Measurements from ENCODE around the gene ANKRD31. TPM values are rescaled to one million over a fixed set of nuclear protein-coding genes. Genes with fewer than 3 reads are reported as not detected.
A peak's percentile ranks its signal among the peaks of the same experiment; 100 is the strongest.
"Not testable (repeated sequence)": the region's sequence is repeated elsewhere in the genome, so short reads cannot be mapped to it uniquely, and the experiment has no call there.

ANKRD31 gene
- polyA plus RNA-seq, 1 experiment, result 0.02 TPM

DNA sequence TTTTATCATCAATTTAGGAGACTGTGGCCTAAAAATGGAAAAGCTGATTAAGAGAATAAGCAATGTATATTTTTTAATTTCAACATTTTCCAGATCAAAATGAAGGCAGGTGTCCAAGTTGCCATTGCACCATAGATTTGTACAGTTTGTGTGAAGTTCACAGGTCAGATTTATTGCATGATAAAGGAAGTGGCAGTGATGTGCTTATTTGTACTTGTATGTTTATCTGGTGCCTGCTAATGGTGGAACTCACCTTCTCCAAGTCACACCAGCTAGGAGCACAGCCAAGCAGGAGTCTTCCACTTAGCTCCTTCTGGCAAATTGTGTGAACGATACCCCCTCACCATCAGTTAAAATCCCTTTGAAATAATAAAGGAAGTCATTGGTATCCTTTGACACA lies 37.8 kb upstream of the ANKRD31 start:
- no peaks in the 10 kb centered on the region for H3K36me3 ChIP-seq (ENCODE audit: control insufficient read depth, insufficient read depth, low read length)
- ChIA-PET POLR2A (no interaction called here), CTCF (interaction anchor here (1.1 kb wide), 1 partner anchor 350 kb away, joined by 3 read pairs; no protein-coding TSS in a partner anchor)
- no peaks in the 10 kb centered on the region for H3K27me3 ChIP-seq (ENCODE audit: control insufficient read depth, insufficient read depth, low read length)
- no peak for DNase-seq (ENCODE audit: low read depth)
- TF ChIP-seq, protein P1, sequence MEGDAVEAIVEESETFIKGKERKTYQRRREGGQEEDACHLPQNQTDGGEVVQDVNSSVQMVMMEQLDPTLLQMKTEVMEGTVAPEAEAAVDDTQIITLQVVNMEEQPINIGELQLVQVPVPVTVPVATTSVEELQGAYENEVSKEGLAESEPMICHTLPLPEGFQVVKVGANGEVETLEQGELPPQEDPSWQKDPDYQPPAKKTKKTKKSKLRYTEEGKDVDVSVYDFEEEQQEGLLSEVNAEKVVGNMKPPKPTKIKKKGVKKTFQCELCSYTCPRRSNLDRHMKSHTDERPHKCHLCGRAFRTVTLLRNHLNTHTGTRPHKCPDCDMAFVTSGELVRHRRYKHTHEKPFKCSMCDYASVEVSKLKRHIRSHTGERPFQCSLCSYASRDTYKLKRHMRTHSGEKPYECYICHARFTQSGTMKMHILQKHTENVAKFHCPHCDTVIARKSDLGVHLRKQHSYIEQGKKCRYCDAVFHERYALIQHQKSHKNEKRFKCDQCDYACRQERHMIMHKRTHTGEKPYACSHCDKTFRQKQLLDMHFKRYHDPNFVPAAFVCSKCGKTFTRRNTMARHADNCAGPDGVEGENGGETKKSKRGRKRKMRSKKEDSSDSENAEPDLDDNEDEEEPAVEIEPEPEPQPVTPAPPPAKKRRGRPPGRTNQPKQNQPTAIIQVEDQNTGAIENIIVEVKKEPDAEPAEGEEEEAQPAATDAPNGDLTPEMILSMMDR (IDR thresholded peaks at IDR 0.05; ENCODE audit: insufficient read depth, low read depth, low read length), result no peak
- H3K4me3 ChIP-seq (ENCODE audit: low read depth, low read length), result no peak overlapping the region

DNA sequence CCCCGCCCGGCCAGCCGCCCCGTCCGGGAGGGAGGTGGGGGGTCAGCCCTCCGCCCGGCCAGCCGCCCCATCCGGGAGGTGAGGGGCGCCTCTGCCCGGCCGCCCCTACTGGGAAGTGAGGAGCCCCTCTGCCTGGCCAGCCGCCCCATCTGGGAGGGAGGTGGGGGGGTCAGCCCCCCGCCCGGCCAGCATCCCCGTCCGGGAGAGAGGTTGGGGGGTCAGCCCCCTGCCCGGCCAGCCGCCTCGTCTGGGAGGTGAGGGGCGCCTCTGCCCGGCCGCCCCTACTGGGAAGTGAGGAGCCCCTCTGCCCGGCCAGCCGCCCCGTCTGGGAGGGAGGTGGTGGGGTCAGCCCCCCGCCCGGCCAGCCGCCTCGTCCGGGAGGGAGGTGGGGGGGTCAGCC lies 33.9 kb upstream of the ANKRD31 start:
- H3K4me3 ChIP-seq (ENCODE audit: low read depth, low read length); DNase-seq (ENCODE audit: low read depth); H3K27me3 ChIP-seq (ENCODE audit: control insufficient read depth, insufficient read depth, low read length); POLR2A ChIA-PET; CTCF ChIA-PET; H3K36me3 ChIP-seq (ENCODE audit: control insufficient read depth, insufficient read depth, low read length): not testable (repeated sequence)

DNA sequence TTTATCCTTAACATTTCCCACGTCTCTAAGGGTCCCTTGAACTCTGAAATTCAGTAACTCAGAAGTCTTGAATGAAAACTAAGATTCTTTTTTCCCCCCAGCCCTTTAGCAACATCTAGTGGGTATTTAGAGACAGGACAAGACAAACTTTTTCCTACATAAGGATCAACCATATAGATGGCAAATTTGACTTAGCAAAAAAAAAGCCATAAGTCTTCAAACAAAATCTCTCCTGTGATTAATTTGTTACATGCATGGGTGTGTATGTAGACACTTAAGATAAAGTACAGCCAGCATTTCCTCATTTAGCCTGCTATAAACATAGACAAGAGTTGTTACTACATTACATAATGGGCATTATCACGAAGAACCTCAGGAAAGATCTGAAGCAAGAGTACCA lies 29.1 kb upstream of the ANKRD31 start:
- DNase-seq (ENCODE audit: low read depth), result no peak
- CTCF ChIA-PET, result interaction anchor here (0.8 to 2.7 kb wide), 8 partner anchors 9 to 345 kb away, joined by 3 to 12 read pairs (median 4); partner anchors contain the start of gene ANKRD31
- H3K27me3 ChIP-seq (ENCODE audit: control insufficient read depth, insufficient read depth, low read length), result no peaks in the 10 kb centered on the region; the same call in 1 of the 2 replicates
- POLR2A ChIA-PET, result no interaction called here
- TF ChIP-seq, protein P1 (IDR thresholded peaks at IDR 0.05; ENCODE audit: insufficient read depth, low read depth, low read length), result peak; percentile 65
- H3K4me3 ChIP-seq (ENCODE audit: low read depth, low read length), result no peak overlapping the region
- no peaks in the 10 kb centered on the region for H3K36me3 ChIP-seq (ENCODE audit: control insufficient read depth, insufficient read depth, low read length)

DNA sequence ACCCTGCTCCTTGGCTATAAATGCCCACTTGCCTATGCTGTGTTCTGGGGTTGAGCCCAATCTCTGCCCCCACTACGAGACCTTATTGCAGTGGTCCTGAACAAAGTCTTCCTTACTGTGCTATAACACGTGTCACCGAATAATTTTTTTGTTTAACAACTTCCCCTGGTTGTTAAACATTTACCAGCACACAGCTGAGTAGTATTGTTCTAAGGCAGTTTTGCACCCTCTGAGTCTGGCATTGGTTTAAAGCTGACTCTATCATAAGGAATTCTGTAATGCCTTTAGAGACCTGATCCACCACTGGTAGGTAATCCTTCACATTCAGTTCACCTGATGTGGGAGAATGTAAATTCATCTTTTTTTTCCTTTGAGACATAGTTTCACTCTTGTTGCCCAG lies 25.6 kb upstream of the ANKRD31 start:
- no peaks in the 10 kb centered on the region; the same call in 1 of the 2 replicates for H3K27me3 ChIP-seq (ENCODE audit: control insufficient read depth, insufficient read depth, low read length)
- DNase-seq (ENCODE audit: low read depth), result no peak
- no peaks in the 10 kb centered on the region for H3K36me3 ChIP-seq (ENCODE audit: control insufficient read depth, insufficient read depth, low read length)
- H3K4me3 ChIP-seq (ENCODE audit: low read depth, low read length), result no peak overlapping the region
- ChIA-PET CTCF (interaction anchor here (1.2 to 1.9 kb wide), 3 partner anchors 26 to 589 kb away, joined by 3 to 5 read pairs (median 4); partner anchors contain the start of gene ANKRD31), POLR2A (no interaction called here)
- TF ChIP-seq, protein P1 (IDR thresholded peaks at IDR 0.05; ENCODE audit: insufficient read depth, low read depth, low read length), result no peak

DNA sequence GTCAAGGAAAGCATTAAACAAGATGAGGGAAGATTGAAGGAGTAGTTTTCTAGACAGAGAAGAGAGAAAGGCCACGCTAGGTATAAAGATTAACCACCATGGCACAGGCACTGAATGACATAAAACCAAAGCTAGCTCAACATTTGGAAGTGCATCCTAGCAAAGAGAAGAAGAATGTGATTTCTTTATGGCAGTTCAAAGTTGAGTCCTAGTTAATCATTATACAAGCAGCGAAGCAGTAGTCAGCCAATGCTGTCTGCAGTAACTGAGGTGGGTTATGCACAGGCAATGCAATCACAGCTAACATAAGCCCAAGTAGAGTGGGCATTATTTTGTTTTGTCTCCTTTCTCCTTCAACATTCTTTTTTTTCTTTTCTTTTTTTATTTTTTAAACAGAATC lies 24.0 kb upstream of the ANKRD31 start:
- ChIA-PET CTCF (interaction anchor here (0.7 kb wide), 1 partner anchor 349 kb away, joined by 4 read pairs; no protein-coding TSS in a partner anchor), POLR2A (interaction anchor here (0.6 kb wide), 1 partner anchor 408 kb away, joined by 5 read pairs; no protein-coding TSS in a partner anchor)
- Histone ChIP-seq H3K27me3 (ENCODE audit: control insufficient read depth, insufficient read depth, low read length) (no peaks in the 10 kb centered on the region; the same call in 1 of the 2 replicates), H3K36me3 (ENCODE audit: control insufficient read depth, insufficient read depth, low read length) (no peaks in the 10 kb centered on the region), H3K4me3 (ENCODE audit: low read depth, low read length) (no peak overlapping the region)
- TF ChIP-seq, protein P1 (IDR thresholded peaks at IDR 0.05; ENCODE audit: insufficient read depth, low read depth, low read length), result no peak
- DNase-seq (ENCODE audit: low read depth), result no peak

DNA sequence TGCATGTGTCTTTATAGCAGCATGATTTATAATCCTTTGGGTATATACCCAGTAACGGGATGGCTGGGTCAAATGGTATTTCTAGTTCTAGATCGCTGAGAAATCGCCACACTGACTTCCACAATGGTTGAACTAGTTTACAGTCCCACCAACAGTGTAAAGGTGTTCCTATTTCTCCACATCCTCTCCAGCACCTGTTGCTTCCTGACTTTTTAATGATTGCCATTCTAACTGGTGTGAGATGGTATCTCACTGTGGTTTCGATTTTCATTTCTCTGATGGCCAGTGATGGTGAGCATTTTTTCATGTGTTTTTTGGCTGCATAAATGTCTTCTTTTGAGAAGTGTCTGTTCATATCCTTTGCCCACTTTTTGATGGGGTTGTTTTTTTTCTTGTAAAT lies 13.8 kb upstream of the ANKRD31 start:
- POLR2A ChIA-PET; CTCF ChIA-PET; H3K36me3 ChIP-seq (ENCODE audit: control insufficient read depth, insufficient read depth, low read length); DNase-seq (ENCODE audit: low read depth); H3K27me3 ChIP-seq (ENCODE audit: control insufficient read depth, insufficient read depth, low read length); H3K4me3 ChIP-seq (ENCODE audit: low read depth, low read length): not testable (repeated sequence)

Measured in BJ (cell line).